GM04503 (cell line): ENCODE data around the gene SARDH.
"Not testable (repeated sequence)": the region's sequence is repeated elsewhere in the genome, so short reads cannot be mapped to it uniquely, and the experiment has no call there.

Experiments used
- DNase-seq: peaks from one replicate; pipeline ENCODE4 v3.0.0-alpha.2; 2012; ENCODE audit warnings: low read depth

The SARDH gene

GRCh38 chr9:133775951-133776905 is 38.1 kb upstream of the SARDH start:
- DNase-seq: no peak

- no peak for DNase-seq
Observed at GRCh38 chr9:133775291-133775690, 37.1 kb upstream of the SARDH start.

DNA sequence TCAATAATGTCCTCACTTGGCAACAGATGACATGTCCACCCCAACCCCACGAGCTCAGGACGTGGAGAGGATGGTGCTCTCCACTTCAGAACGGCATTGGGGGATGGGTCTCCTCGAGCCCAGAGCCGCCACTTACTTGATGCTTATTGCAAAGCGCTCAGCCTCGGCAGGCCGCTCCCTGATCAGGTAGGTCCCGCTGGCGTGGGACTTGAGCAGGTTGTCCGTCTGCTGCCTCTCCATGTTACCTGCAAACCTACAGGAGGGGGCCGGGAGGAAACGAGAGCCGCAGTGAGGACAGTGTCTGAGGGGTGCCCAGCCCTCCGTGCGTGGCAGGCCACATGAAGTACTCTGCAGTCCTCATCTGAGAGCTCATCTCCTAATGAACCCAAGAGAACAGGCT is 36.6 kb upstream of the SARDH start:
- no peak for DNase-seq

DNA sequence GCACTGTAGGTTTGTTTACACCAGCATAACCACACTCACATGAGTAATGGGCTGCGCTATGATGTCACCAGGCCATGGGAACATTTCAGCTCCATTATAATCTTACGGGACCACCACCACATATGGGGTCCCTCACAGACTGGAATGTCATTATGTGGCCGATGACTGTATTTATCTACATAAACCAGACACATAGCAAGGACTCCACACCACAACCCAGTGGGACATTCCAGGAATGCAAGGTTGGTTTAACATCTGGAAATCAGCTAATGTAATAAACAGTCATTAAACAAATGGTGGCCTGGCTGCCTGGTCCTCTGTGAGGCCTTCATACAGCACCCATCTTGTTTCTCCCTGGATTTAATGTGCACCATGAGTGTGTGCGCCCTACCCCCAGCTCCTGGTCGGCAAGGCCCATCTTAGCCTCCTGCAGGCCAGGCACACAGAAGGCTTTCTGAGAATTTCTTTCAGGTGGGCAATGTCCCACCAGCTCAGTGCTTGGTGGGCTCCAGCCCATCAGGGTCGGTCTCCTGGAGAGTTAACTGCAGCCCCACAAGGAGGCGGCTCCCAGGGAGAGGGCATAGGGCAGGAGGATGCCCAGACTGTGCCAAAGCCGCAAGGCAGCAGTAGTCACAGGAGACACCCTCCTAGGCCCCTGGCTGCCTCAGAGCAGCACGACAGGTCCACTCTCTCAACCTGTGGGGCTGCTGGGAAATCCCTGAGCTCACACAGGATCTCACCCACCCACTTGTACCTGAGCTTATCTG is 35.9 kb upstream of the SARDH start:
- DNase-seq: no peak

DNA sequence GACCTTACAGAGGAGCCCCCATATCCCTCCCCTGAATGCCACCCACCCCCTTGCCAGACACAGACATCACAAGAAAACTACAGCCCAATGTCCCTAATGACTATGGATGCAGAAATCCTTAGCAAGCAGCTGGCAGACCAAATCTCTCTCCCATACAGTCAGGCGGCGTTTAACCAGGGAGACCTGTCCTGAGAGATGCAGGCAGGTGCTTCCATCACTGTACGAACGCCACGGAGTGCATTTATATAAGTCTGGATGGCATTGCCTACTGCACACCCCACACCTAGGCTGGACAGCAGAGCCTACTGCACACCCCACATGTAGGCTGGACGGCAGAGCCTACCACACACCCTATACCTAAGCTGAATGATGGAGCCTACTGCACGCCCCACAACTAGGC is 34.4 kb upstream of the SARDH start:
- DNase-seq: no peak

DNA sequence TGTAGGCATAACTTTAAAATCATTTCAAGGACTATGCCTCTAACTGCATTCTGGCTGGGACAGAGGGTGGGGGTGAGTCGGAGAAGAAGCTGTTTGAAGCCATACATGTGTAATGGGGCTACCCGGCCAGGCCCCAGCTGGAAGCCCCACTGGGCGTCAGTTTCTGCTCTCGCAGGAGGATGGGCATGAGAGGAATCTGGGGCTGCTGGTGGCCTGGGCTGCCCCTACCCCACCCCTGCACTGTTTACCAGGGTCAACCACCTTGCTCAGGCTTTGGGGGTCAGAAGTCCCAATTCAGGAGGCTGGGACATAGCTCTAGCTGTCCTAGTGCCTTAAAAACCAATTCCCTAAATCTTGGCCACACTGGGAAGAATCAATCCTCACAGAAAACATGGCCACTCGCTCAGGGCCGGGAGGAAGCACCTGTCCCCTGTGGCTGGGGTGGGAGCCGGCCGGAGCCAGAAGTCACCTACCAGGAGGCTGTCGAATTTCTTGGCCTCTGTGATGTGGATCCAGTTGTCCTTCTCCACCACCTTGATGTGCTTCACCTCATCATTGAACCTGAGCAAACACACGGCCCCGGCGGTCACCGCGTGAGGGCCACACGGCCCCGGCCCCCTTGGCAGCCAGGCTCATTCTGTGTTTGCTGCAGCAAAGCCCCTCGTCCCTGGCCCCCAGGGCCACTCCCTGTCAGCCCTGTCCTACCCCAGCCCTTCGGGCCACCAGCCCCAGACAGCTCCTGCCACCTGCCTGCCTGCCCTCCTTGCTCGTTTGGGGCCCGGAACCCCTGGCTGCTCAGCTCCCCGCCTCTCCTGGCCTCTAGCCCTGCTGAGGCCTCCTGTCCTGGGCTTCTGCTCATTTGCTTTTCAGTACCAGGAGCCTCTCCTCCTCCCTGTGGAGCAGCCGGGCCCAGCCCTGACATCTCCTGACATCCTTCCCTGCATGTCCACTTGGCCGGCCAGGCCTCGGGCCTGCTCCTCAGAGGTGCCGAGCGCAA is 33.6 kb upstream of the SARDH start:
- no peak for DNase-seq

DNA sequence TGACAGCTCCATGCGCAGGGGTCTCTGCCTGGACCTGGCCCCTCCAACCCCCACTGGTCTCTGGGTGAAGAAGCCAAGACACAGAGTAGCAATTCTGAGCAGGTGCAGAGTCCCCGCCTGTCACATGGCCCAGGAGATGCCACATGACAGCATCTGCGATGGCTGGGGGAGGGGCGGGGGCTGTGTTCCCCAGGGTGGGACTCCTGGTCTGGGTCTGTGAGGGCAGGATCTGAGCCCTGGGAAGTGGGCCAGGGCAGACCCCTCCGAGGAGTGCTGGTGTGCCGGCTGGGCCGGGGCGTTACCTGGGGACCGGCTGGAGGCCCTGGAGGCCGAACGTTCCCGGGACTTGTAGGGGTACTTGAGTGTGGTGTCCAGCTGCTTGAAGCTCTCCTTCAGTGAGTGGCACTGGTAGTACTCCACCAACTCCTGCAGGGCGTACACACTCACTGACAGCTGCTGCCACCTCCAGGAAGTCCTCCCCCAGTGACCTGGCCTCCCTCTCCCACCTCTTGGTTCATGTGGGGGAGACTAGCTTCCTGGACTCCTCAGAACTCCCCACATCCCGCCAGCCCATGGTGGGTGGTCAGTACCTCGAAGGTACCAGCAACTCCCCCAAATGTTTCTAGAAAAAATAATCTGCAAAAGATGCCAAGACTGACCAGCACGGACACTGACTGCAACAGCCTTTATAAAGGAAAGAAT is 32.1 kb upstream of the SARDH start:
- no peak for DNase-seq

DNA sequence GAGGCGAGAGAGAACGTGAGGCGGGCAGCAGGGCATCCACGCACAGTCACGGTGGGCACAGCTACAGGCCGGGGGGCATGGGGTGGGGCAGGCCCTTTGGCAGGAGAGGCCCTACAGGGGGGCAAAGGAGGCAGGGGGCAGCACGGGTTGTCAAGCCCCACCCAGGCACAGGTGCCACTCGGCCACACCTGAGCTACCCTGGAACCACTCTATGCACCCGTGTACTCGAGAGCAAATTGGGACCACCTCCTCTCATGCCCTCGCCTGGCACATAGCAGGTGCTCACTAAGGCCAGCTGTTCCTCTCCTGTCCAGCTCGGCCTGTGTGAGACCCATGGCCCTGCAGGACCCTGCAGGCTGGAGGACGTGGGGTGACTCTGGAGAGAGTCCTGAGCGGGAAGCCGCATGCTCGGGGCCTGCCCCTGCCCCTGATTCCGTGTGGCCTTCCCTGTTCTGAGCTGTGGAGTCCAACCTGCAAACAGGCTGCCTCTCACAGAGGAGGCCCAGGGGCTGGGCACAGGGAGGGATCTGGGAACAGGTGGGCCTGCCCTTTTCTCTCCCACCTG is 31.4 kb upstream of the SARDH start:
- DNase-seq: no peak

DNA sequence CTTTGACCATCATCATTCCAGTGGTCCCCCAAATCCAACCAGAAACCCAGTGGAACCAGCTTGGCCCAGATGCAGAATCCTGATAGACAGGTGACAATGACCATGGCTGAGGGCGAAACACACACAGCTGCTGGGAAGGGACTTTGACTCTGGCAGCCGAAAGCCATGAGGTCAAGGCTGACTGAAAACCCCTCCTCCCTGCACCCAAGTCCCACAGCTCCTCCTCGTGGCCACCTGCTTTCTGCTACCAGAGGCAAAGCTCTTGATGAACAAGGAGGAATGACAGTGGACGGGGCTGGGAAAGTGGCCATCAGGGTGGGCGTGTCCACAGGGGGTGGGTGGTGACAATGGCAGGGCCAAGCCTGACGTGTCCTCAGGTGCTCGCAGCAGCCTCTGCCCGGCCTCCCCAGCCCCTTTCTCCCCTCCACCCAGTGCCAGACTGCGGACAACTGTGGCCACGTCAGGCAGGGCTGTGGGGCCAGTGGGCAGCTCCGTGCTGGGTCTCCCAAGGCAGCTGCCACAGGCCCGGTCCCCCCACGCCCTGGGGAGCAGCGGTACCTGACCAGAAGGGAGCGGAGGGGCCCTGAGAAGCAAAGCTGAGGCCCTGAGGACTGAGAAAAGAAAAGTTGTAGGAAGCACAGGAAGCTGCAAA is 30.8 kb upstream of the SARDH start:
- no peak for DNase-seq

DNA sequence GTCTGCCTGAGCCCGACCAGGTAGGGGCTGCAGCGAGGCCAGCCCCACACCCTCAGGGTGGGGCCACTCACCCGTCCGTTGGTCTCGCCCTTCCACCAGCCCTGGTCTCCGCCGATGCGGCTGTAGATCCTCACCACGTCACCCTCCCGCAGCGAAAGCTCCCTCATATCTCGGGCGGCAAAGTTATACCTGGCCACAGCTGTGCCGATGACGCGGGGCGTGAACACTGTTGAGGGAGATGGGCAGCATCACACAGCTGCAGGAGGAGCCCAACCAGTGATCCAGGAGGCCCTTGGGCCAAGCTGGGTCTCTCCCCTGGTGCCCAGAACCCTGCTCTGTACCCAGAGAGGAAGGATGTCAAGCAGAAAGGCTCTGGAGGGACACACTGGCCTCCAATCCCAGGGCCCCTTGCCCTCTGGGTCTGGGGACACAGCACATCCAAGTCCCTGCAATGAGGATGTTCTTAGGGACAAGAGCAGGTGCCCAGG is 30.3 kb upstream of the SARDH start:
- DNase-seq: no peak

- no peak for DNase-seq
Observed at GRCh38 chr9:133767625-133768024, 29.5 kb upstream of the SARDH start.

- no peak for DNase-seq
Observed at GRCh38 chr9:133767008-133767407, 28.9 kb upstream of the SARDH start.

- not testable (repeated sequence) for DNase-seq
Observed at GRCh38 chr9:133766234-133766633, 28.1 kb upstream of the SARDH start.

- DNase-seq: no peak
Observed at GRCh38 chr9:133763272-133764183, 25.4 kb upstream of the SARDH start.

GRCh38 chr9:133762488-133763271 is 24.5 kb upstream of the SARDH start:
- no peak for DNase-seq

- no peak for DNase-seq
Observed at GRCh38 chr9:133761641-133762248, 23.6 kb upstream of the SARDH start.

GRCh38 chr9:133760713-133761290 is 22.6 kb upstream of the SARDH start:
- no peak for DNase-seq

DNA sequence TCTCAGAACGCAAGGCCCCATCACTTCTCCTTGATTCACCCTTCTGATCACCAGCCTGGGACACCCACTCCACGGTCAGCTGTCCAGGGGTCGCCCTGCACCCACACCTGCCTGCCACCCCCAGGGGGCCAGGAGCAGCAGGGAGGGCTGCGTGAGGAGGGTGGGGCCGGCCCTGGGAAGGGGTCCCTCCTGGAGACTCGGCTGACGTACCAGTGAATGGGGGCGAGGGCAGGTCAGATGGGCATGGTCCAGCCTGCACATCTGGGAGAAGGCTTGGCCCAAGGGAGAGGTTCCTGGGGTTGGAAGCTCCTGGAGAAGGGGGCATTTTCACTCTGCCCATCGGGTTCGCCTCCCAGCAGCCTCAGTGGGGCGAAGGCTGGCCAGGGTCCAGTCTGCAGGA is 21.8 kb upstream of the SARDH start:
- no peak for DNase-seq
